Measurements from ENCODE around the gene TTC16. TPM values are rescaled to one million over a fixed set of nuclear protein-coding genes. Genes with fewer than 3 reads are reported as not detected.

Gene TTC16
- total RNA-seq, 1 donor = not detected

- DNase-seq (ENCODE audit: low read depth) = no peak
Measured at GRCh38 chr9:127763918-127764384, 48.1 kb downstream of the TTC16 start.

GRCh38 chr9:127765418-127765817 lies 49.5 kb downstream of the TTC16 start:
- no peak for TF ChIP-seq CTCF (IDR thresholded peaks at IDR 0.05; ENCODE audit: insufficient read depth, low read length)
- no peak for DNase-seq (ENCODE audit: low read depth)
- H3K4me3 ChIP-seq (ENCODE audit: low read depth, low read length) = no peak overlapping the region

More at GRCh38 chr9:127763918-127764384, 48.1 kb downstream of the TTC16 start:
- no peak overlapping the region for H3K4me3 ChIP-seq (ENCODE audit: low read depth, low read length)
- TF ChIP-seq CTCF (IDR thresholded peaks at IDR 0.05; ENCODE audit: insufficient read depth, low read length) = peak; percentile 10

- TF ChIP-seq CTCF (IDR thresholded peaks at IDR 0.05; ENCODE audit: insufficient read depth, low read length) = no peak
- no peak for DNase-seq (ENCODE audit: low read depth)
- H3K4me3 ChIP-seq (ENCODE audit: low read depth, low read length) = no peak overlapping the region
Measured at GRCh38 chr9:127767410-127767809, 51.5 kb downstream of the TTC16 start.

GRCh38 chr9:127767909-127768331 lies 52.0 kb downstream of the TTC16 start:
- TF ChIP-seq CTCF (IDR thresholded peaks at IDR 0.05; ENCODE audit: insufficient read depth, low read length) = no peak
- DNase-seq (ENCODE audit: low read depth) = no peak

GRCh38 chr9:127768698-127769097 lies 52.8 kb downstream of the TTC16 start:
- TF ChIP-seq CTCF (IDR thresholded peaks at IDR 0.05; ENCODE audit: insufficient read depth, low read length) = no peak
- no peak overlapping the region for H3K4me3 ChIP-seq (ENCODE audit: low read depth, low read length)
- no peak for DNase-seq (ENCODE audit: low read depth)

More at GRCh38 chr9:127767909-127768331, 52.0 kb downstream of the TTC16 start:
- no peak overlapping the region for H3K4me3 ChIP-seq (ENCODE audit: low read depth, low read length)

- DNase-seq (ENCODE audit: low read depth) = no peak
- no peak for TF ChIP-seq CTCF (IDR thresholded peaks at IDR 0.05; ENCODE audit: insufficient read depth, low read length)
- H3K4me3 ChIP-seq (ENCODE audit: low read depth, low read length) = no peak overlapping the region
Measured at GRCh38 chr9:127769101-127769500, 53.2 kb downstream of the TTC16 start.
